ENCODE measurements around the gene TCEAL1.

- TF ChIP-seq GABPA (IDR thresholded peaks at IDR 0.05; ENCODE audit: low read depth) (no peak), CTCF (IDR thresholded peaks at IDR 0.05; ENCODE audit: insufficient read depth, low read length) (no peak), REST (IDR thresholded peaks at IDR 0.05; ENCODE audit: insufficient replicate concordance, low read depth) (no peak), POLR2AphosphoS5 (IDR thresholded peaks at IDR 0.05; ENCODE audit: low read depth) (no peak)
Observed at GRCh38 chrX:103586314-103586646, 42.5 kb upstream of the TCEAL1 start.

Measured in HL-60 (cell line).